Liver (tissue), 9 donors: Measurements from ENCODE around the gene RAC2. TPM values are rescaled to one million over a fixed set of nuclear protein-coding genes. Genes with fewer than 3 reads are reported as not detected.

Experiments
- DNase-seq: peaks from one replicate; pipeline ENCODE4 v3.0.0-alpha.2; 2017; ENCODE audit warnings: low spot score
- H3K27ac ChIP-seq, 2 donors: one replicate each; pipeline ENCODE4 v1.7.0; 2013; ENCODE audit warnings: inconsistent platforms in 2 of 2, low read length in 2 of 2, control low read depth in 1 of 2, low read depth in 1 of 2, mild to moderate bottlenecking in 1 of 2
- H3K27me3 ChIP-seq, 4 donors: one replicate each; pipeline versions ENCODE4 v1.6.1 to v1.7.0; 2013; ENCODE audit warnings: low read length in 3 of 4, inconsistent platforms in 1 of 4, mild to moderate bottlenecking in 1 of 4, moderate library complexity in 1 of 4; ENCODE audit not compliant: control insufficient read depth in 4 of 4, insufficient read depth in 4 of 4
- H3K36me3 ChIP-seq, 4 donors: one replicate each; pipeline versions ENCODE4 v1.6.1 to v1.7.0; 2013; ENCODE audit warnings: low read length in 3 of 4, mild to moderate bottlenecking in 3 of 4, low read depth in 1 of 4, moderate library complexity in 1 of 4; ENCODE audit not compliant: control insufficient read depth in 4 of 4, insufficient read depth in 3 of 4
- H3K4me1 ChIP-seq, 4 donors: one replicate each; pipeline versions ENCODE4 v1.6.1 to v1.7.0; 2013; ENCODE audit warnings: low read length in 3 of 4, mild to moderate bottlenecking in 3 of 4, moderate library complexity in 1 of 4; ENCODE audit not compliant: control insufficient read depth in 4 of 4, insufficient read depth in 4 of 4
- H3K4me3 ChIP-seq, 3 donors: one replicate each; pipeline versions ENCODE4 v1.6.1 to v1.7.0; 2013; ENCODE audit warnings: low read length in 3 of 3, control low read depth in 1 of 3, low read depth in 1 of 3, mild to moderate bottlenecking in 1 of 3
- H3K9ac ChIP-seq, 2 donors: one replicate each; pipeline ENCODE4 v1.7.0; 2013; ENCODE audit warnings: low read length in 2 of 2, mild to moderate bottlenecking in 2 of 2, moderate library complexity in 2 of 2, control low read depth in 1 of 2, low read depth in 1 of 2
- H3K9me3 ChIP-seq, 4 donors: one replicate each; pipeline versions ENCODE4 v1.6.1 to v1.7.0; 2013; ENCODE audit warnings: low read length in 3 of 4; ENCODE audit not compliant: control insufficient read depth in 4 of 4
- ATF3 ChIP-seq: IDR thresholded peaks from 2 replicates; pipeline ENCODE4 v1.6.1; 2016; ENCODE audit warnings: antibody characterized with exemption
- CTCF ChIP-seq: fragments of 150-350 bp; IDR thresholded peaks from 2 replicates; pipeline ENCODE4 v1.5.1; 2017; ENCODE audit warnings: improper control_type of control experiment, low read depth, low read length; ENCODE audit not compliant: missing input control
- EGR1 ChIP-seq, 2 donors: IDR thresholded peaks; 2 replicates each; pipeline ENCODE4 v1.6.1; 2016 to 2018; ENCODE audit warnings: antibody characterized with exemption in 2 of 2, low read depth in 2 of 2
- FOXA1 ChIP-seq: IDR thresholded peaks from 2 replicates; pipeline ENCODE4 v1.6.1; 2016; ENCODE audit warnings: antibody characterized with exemption
- FOXA2 ChIP-seq: IDR thresholded peaks from 2 replicates; pipeline ENCODE4 v1.6.1; 2016; ENCODE audit warnings: antibody characterized with exemption
- GABPA ChIP-seq, 2 donors: IDR thresholded peaks in 1 of 2; conservative IDR thresholded peaks in 1 of 2; 2 replicates each; pipeline ENCODE4 v1.6.1; 2016; ENCODE audit warnings: antibody characterized with exemption in 2 of 2, mild to moderate bottlenecking in 1 of 2, moderate library complexity in 1 of 2
- HNF4A ChIP-seq, 2 donors: conservative IDR thresholded peaks; 2 replicates each; pipeline ENCODE4 v1.6.1; 2016; ENCODE audit warnings: antibody characterized with exemption in 2 of 2, mild to moderate bottlenecking in 2 of 2
- HNF4G ChIP-seq: IDR thresholded peaks from 2 replicates; pipeline ENCODE4 v1.6.1; 2016; ENCODE audit warnings: antibody characterized with exemption
- MAX ChIP-seq: IDR thresholded peaks from 2 replicates; pipeline ENCODE4 v1.6.1; 2016; ENCODE audit warnings: antibody characterized with exemption
- NR2F2 ChIP-seq: IDR thresholded peaks from 2 replicates; pipeline ENCODE4 v1.6.1; 2016; ENCODE audit warnings: antibody characterized with exemption
- RAD21 ChIP-seq, 2 donors: IDR thresholded peaks; 2 replicates each; pipeline ENCODE4 v1.6.1; 2016; ENCODE audit warnings: antibody characterized with exemption in 2 of 2, mild to moderate bottlenecking in 2 of 2
- REST ChIP-seq: IDR thresholded peaks from 2 replicates; pipeline ENCODE4 v1.6.1; 2016; ENCODE audit warnings: antibody characterized with exemption, mild to moderate bottlenecking
- RXRA ChIP-seq, 2 donors: IDR thresholded peaks; 2 replicates each; pipeline ENCODE4 v1.6.1; 2017 to 2018; ENCODE audit warnings: antibody characterized with exemption in 2 of 2, mild to moderate bottlenecking in 1 of 2
- SP1 ChIP-seq: IDR thresholded peaks from 2 replicates; pipeline ENCODE4 v1.6.1; 2018; ENCODE audit warnings: antibody characterized with exemption, mild to moderate bottlenecking
- TAF1 ChIP-seq: conservative IDR thresholded peaks from 2 replicates; pipeline ENCODE4 v1.6.1; 2016; ENCODE audit warnings: antibody characterized with exemption, mild to moderate bottlenecking
- YY1 ChIP-seq: IDR thresholded peaks from 2 replicates; pipeline ENCODE4 v1.6.1; 2016; ENCODE audit warnings: antibody characterized with exemption, mild to moderate bottlenecking
- ZBTB33 ChIP-seq: IDR thresholded peaks from 2 replicates; pipeline ENCODE4 v1.6.1; 2016; ENCODE audit warnings: antibody characterized with exemption
- WGBS: extraction: QIAGEN DNeasy Blood & Tissue Kit; methylation state at CpG from one replicate; pipeline ENCODE4 v1.1.7; 2013; 5-methylcytosine and 5-hydroxymethylcytosine counted together
- polyA plus RNA-seq, 2 donors: library from polyadenylated mRNA; stranded (reverse) in 1 of 2; unstranded in 1 of 2; fragments of 200-250 nt in 1 of 2; fragments of >200 nt in 1 of 2; fragmentation: Nextera tagmentation in 1 of 2; extraction: Ambion mirVana in 1 of 2; gene quantifications; one replicate each; pipeline versions ENCODE4 v1.2.1 to v1.2.3, GENCODE V29; 2013 to 2015
- total RNA-seq, 2 donors: library from RNA; depleted of rRNA; stranded (reverse); fragments of >200 nt; gene quantifications; one replicate each; pipeline ENCODE4 v1.2.3, GENCODE V29; 2014
- donor health status: healthy.
- donor health status: healthy.
- donor health status: healthy.
- donor health status: healthy.
- donor health status: healthy.

Gene RAC2
- total and polyA plus RNA-seq, 4 donors: 4.0 to 15.0 (median 7.4) TPM

GRCh38 chr22:37214731-37215030, 29.4 kb downstream of the RAC2 start:
- Histone ChIP-seq H3K9me3 (no peaks in the 10 kb centered on the region), H3K9ac (no peak overlapping the region), H3K36me3 (no peaks in the 10 kb centered on the region), H3K27me3 (peaks cover 0 to 4% (median 0%) of the 10 kb centered on the region in 4 donors), H3K4me3 (no peak overlapping the region), H3K4me1 (peaks cover 0 to 2% (median 1%) of the 10 kb centered on the region in 4 donors), H3K27ac (no peak overlapping the region)
- 92% methylated on average over 13 of the region's 13 CpGs for WGBS
- TF ChIP-seq NR2F2: no peak
- no peak for TF ChIP-seq RAD21 (IDR thresholded peaks at IDR 0.05)
- no peak for TF ChIP-seq SP1
- no peak for TF ChIP-seq ATF3
- TF ChIP-seq HNF4A (conservative IDR thresholded peaks at IDR 0.05): no peak
- no peak for TF ChIP-seq HNF4G
- no peak for TF ChIP-seq ZBTB33
- TF ChIP-seq FOXA2: no peak
- TF ChIP-seq EGR1 (IDR thresholded peaks at IDR 0.05; ENCODE audit: low read depth in 2 of 2): no peak
- TF ChIP-seq TAF1: no peak
- TF ChIP-seq REST: no peak
- TF ChIP-seq GABPA (IDR thresholded peaks at IDR 0.05 in 1 of 2, conservative IDR thresholded peaks at IDR 0.05 in 1 of 2): no peak
- TF ChIP-seq RXRA (IDR thresholded peaks at IDR 0.05): no peak
- TF ChIP-seq FOXA1: no peak
- no peak for TF ChIP-seq MAX
- no peak for TF ChIP-seq YY1
- no peak for DNase-seq

GRCh38 chr22:37213941-37214730, 29.9 kb downstream of the RAC2 start:
- no peaks in the 10 kb centered on the region for H3K36me3 ChIP-seq
- no peak for TF ChIP-seq NR2F2
- no peak for TF ChIP-seq EGR1 (IDR thresholded peaks at IDR 0.05; ENCODE audit: low read depth in 2 of 2)
- no peak for TF ChIP-seq CTCF
- no peak for TF ChIP-seq HNF4A (conservative IDR thresholded peaks at IDR 0.05)
- no peaks in the 10 kb centered on the region for H3K9me3 ChIP-seq
- H3K9ac ChIP-seq: no peak overlapping the region
- no peak overlapping the region for H3K4me3 ChIP-seq
- no peak overlapping the region for H3K27ac ChIP-seq
- WGBS: 88% methylated on average over 13 of the region's 13 CpGs
- peaks cover 0 to 2% (median 1%) of the 10 kb centered on the region in 4 donors for H3K4me1 ChIP-seq
- no peak for DNase-seq
- H3K27me3 ChIP-seq: peaks cover 0 to 4% (median 0%) of the 10 kb centered on the region in 4 donors
